Astrocyte (in vitro differentiated cells and primary cell): ENCODE measurements around the gene RHEBL1.

Experiments
- EZH2 ChIP-seq: IDR thresholded peaks from 2 replicates; pipeline ENCODE4 v1.6.1; 2012; ENCODE audit warnings: mild to moderate bottlenecking, low read length, inconsistent platforms; ENCODE audit not compliant: insufficient read depth
- TF ChIP-seq, protein P1 (sequence below): IDR thresholded peaks from 2 replicates; pipeline ENCODE4 v1.5.1; 2011; ENCODE audit warnings: low read depth, mild to moderate bottlenecking, inconsistent platforms, low read length, moderate library complexity; ENCODE audit not compliant: insufficient read depth

DNA sequence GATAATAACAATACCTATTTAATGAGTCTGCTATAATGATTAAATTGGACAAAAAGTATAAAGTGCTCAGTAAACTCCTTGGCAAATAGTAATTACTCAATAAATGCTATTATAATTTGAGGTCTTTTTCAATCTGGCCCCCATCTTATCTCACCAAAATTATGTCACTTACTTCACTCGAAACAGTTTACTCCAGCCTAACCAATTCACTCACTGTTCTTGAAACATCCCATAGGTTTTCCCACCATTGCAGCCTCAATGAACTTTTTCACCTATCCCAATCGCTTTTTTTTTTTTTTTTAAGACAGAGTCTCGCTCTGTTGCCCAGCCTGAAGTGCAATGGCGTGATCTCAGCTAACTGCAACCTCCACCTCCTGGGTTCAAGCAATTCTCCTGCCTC is 33.8 kb downstream of the RHEBL1 start:
- TF ChIP-seq, protein P1, sequence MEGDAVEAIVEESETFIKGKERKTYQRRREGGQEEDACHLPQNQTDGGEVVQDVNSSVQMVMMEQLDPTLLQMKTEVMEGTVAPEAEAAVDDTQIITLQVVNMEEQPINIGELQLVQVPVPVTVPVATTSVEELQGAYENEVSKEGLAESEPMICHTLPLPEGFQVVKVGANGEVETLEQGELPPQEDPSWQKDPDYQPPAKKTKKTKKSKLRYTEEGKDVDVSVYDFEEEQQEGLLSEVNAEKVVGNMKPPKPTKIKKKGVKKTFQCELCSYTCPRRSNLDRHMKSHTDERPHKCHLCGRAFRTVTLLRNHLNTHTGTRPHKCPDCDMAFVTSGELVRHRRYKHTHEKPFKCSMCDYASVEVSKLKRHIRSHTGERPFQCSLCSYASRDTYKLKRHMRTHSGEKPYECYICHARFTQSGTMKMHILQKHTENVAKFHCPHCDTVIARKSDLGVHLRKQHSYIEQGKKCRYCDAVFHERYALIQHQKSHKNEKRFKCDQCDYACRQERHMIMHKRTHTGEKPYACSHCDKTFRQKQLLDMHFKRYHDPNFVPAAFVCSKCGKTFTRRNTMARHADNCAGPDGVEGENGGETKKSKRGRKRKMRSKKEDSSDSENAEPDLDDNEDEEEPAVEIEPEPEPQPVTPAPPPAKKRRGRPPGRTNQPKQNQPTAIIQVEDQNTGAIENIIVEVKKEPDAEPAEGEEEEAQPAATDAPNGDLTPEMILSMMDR = no peak
- no peak for TF ChIP-seq EZH2
